ENCODE measurements around the gene SURF4. TPM values are rescaled to one million over a fixed set of nuclear protein-coding genes. Genes with fewer than 3 reads are reported as not detected.
"Not testable (repeated sequence)": the region's sequence is repeated elsewhere in the genome, so short reads cannot be mapped to it uniquely, and the experiment has no call there.

Gene SURF4
- total and polyA plus RNA-seq, 2 of the 13 experiments (the other 11 are each of a cell fraction or from before 2014, with no cell fraction given): 220 to 265 TPM

DNA sequence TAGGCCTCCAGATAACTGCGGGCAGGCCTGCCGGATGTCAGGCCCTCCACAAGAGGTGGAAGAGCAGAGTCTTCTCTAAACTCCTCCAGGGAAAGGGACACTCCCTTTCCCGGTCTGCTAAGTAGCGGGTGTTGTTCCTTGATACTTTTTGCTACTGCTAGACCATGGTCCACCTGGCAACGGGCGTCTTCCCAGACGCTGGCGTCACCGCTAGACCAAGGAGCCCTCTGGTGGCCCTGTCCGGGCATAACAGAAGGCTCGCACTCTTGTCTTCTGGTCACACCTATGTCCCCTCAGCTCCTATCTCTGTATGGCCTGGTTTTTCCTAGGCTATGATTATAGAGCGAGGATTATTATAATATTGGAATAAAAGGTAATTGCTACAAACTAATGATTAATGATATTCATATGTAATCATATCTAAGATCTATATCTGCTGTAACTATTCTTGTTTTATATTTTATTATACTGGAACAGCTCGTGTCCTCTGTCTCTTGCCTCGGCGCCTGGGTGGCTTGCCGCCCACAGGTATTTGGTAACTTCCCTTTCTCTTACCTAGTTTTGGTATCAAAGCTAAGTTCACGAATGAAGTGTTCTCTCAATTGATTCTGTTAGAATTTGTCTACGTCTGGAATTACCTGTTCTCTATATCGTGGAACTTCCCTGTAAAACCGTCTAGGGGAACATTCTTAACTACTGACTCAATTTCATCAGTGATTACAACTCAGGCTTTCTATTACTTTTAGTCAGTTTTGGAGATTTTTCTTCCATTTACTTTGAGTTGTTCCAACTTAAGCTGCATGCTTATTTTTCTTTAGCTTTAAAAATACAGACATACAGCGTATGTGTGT, 46.3 kb downstream of the SURF4 start:
- intact Hi-C loops (cut with micrococcal nuclease; ENCODE audit: unreplicated experiment): loop anchor here (2.0 kb wide), 1 partner anchor 141 kb away; no protein-coding TSS in a partner anchor
- H2AFZ ChIP-seq (ENCODE audit: low read length); ATAC-seq; POLR2A ChIA-PET; H3K4me1 ChIP-seq (ENCODE audit: insufficient read depth, low read length); H4K20me1 ChIP-seq (ENCODE audit: insufficient read depth, low read length); H3K9me3 ChIP-seq (ENCODE audit: low read length); FAIRE-seq; H3K4me3 ChIP-seq (replicated peaks in 1 of 3; ENCODE audit: insufficient read depth in 1 of 3, low read depth in 2 of 3, low read length in 3 of 3); BruUV-seq (replicated peaks); H3K27ac ChIP-seq (ENCODE audit: extremely low read length, insufficient read depth, low read length); H3K9ac ChIP-seq (ENCODE audit: insufficient read depth, low read depth, low read length); DNase-seq (ENCODE audit: low spot score); H3K4me2 ChIP-seq (ENCODE audit: low read depth, low read length); H3K27me3 ChIP-seq (ENCODE audit: control insufficient read depth in 1 of 2, insufficient read depth in 2 of 2, low read length in 2 of 2); TF ChIP-seq CREB1 (IDR thresholded peaks at IDR 0.05): not testable (repeated sequence)
- Histone ChIP-seq H3K36me3 (replicated peaks in 1 of 2; ENCODE audit: control insufficient read depth in 1 of 2, insufficient read depth in 2 of 2, low read length in 2 of 2) (peaks cover 18 to 38% of the 10 kb centered on the region in 2 experiments; a peak in 4 of 5 replicates), H3K79me2 (ENCODE audit: insufficient read depth, low read length) (peaks cover 11% of the 10 kb centered on the region)
- TF ChIP-seq PAF1 (CRISPR knock-in tag; IDR thresholded peaks at IDR 0.05) (peak; percentile 56; the same call in 1 of the 2 replicates), POLR2G (IDR thresholded peaks at IDR 0.05; ENCODE audit: low read depth, low read length) (0 out of 2 replicates have a peak, but pooled peaks have one; percentile 36), AKAP8 (CRISPR knock-in tag; IDR thresholded peaks at IDR 0.05) (0 out of 2 replicates have a peak, but pooled peaks have one; percentile 47), POLR2A (IDR thresholded peaks at IDR 0.05; ENCODE audit: insufficient read depth in 1 of 2, low read depth in 2 of 2, low read length in 2 of 2) (0 out of 4 replicates have a peak, but pooled peaks of 1 of the 2 experiments have one; percentile 25), KDM2A (CRISPR knock-in tag; IDR thresholded peaks at IDR 0.05; ENCODE audit: borderline replicate concordance, low read depth) (peak; percentile 91), STAG1 (CRISPR knock-in tag; IDR thresholded peaks at IDR 0.05) (peak; percentile 73), SALL1 (CRISPR knock-in tag; IDR thresholded peaks at IDR 0.05) (0 out of 2 replicates have a peak, but pooled peaks have one; percentile 24), RAD21 (CRISPR knock-in tag; IDR thresholded peaks at IDR 0.05) (peak; percentile 74), POLR2AphosphoS5 (IDR thresholded peaks at IDR 0.05; ENCODE audit: low read depth, low read length) (peak; percentile 32; the same call in 1 of the 2 replicates), CREB1 (CRISPR knock-in tag; IDR thresholded peaks at IDR 0.05) (peak; percentile 31; the same call in 1 of the 2 replicates), ZC3H13 (CRISPR knock-in tag; IDR thresholded peaks at IDR 0.05) (peak; percentile 89)
- TF ChIP-seq, protein P1, sequence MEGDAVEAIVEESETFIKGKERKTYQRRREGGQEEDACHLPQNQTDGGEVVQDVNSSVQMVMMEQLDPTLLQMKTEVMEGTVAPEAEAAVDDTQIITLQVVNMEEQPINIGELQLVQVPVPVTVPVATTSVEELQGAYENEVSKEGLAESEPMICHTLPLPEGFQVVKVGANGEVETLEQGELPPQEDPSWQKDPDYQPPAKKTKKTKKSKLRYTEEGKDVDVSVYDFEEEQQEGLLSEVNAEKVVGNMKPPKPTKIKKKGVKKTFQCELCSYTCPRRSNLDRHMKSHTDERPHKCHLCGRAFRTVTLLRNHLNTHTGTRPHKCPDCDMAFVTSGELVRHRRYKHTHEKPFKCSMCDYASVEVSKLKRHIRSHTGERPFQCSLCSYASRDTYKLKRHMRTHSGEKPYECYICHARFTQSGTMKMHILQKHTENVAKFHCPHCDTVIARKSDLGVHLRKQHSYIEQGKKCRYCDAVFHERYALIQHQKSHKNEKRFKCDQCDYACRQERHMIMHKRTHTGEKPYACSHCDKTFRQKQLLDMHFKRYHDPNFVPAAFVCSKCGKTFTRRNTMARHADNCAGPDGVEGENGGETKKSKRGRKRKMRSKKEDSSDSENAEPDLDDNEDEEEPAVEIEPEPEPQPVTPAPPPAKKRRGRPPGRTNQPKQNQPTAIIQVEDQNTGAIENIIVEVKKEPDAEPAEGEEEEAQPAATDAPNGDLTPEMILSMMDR (CRISPR knock-in tag; IDR thresholded peaks at IDR 0.05): peak; percentile 79
- TF ChIP-seq, protein P2, sequence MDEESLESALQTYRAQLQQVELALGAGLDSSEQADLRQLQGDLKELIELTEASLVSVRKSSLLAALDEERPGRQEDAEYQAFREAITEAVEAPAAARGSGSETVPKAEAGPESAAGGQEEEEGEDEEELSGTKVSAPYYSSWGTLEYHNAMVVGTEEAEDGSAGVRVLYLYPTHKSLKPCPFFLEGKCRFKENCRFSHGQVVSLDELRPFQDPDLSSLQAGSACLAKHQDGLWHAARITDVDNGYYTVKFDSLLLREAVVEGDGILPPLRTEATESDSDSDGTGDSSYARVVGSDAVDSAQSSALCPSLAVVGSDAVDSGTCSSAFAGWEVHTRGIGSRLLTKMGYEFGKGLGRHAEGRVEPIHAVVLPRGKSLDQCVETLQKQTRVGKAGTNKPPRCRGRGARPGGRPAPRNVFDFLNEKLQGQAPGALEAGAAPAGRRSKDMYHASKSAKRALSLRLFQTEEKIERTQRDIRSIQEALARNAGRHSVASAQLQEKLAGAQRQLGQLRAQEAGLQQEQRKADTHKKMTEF (CRISPR knock-in tag; IDR thresholded peaks at IDR 0.05): peak; percentile 27; the same call in 1 of the 2 replicates
- in situ Hi-C loops (cut with HindIII; ENCODE audit: extremely low pct_ligation_motif_present, low pct_unique_long_range_greater_than_20kb): loop anchor here (5.0 to 10.0 kb wide), 2 partner anchors 85 to 142 kb away; no protein-coding TSS in a partner anchor
- 60% methylated on average over 19 of the region's 21 CpGs for WGBS (ENCODE audit: low lambda C conversion rate)
- CTCF ChIA-PET (ENCODE audit: low intra/inter-chr PET ratio, low total read pairs): interaction anchor here (0.8 to 2.3 kb wide), 4 partner anchors 142 to 145 kb away, joined by 3 to 7 read pairs (median 4); no protein-coding TSS in a partner anchor
